Vagina (tissue), 2 donors: Measurements from ENCODE around the gene RASGEF1C.

Source experiments
- CTCF ChIP-seq, 3 experiments: fragments of 450-650 bp in 2 of 3; fragments of 200-600 bp in 1 of 3; sonication (generic) in 1 of 3; IDR thresholded peaks; one replicate each; pipeline ENCODE4 v1.5.1; 2017 to 2019; ENCODE audit warnings: antibody characterized with exemption in 3 of 3, mild to moderate bottlenecking in 2 of 3, moderate library complexity in 2 of 3
- POLR2A ChIP-seq, 2 donors: fragments of 450-650 bp; IDR thresholded peaks; one replicate each; pipeline ENCODE4 v1.6.1; 2017; ENCODE audit warnings: antibody characterized with exemption in 2 of 2, mild to moderate bottlenecking in 2 of 2, moderate library complexity in 2 of 2

DNA sequence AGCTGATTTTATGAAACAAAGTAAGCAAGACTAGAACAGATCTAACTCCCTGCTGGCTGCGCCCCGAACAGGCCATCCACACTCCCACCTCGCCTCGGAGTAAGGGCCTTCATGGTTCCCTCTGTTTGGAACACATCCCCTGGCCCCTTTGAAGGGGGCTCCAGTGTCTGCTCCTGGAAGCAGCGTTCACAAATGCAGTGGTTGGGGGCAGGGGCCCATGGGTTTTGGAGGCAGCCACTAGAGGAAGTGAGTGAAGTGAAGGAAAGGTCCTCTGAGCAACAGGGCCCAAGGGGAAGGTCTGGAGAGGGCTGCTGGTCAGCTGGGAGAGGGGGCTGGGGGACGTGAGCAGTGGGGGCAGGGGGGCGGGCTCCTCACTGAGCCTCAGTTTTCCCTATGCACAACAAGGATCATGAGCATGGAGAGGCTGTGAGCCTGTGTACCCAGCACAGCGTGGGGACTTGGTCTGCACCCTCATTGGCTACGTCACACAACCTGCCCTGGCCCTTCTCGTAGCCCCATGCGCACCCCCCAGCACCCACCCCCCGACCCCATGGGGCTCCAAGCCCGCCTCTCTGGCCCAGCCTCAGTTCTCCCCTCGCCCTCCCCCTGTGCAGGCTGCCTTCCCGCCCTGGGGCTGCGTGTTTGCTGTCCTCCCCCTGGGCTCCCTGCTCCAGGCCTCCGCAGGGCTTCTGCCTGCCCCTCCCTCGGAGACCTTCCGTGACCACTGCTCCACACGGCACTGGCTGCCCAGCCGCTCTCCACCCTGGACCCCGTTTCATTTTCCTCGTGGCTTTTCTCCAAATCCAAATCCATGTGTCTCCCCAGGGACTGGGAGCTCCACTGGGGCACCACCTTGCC lies 39.5 kb downstream of the RASGEF1C start:
- TF ChIP-seq CTCF (IDR thresholded peaks at IDR 0.05) (no peak), POLR2A (IDR thresholded peaks at IDR 0.05) (no peak)
